NCI-H1105 (cell line): ENCODE results near the gene SCAMP1.

Experiments
- DNase-seq: peaks from one replicate; lab custom pipeline; 2025; lab: John Stamatoyannopoulos, UW

SCAMP1 gene

DNA sequence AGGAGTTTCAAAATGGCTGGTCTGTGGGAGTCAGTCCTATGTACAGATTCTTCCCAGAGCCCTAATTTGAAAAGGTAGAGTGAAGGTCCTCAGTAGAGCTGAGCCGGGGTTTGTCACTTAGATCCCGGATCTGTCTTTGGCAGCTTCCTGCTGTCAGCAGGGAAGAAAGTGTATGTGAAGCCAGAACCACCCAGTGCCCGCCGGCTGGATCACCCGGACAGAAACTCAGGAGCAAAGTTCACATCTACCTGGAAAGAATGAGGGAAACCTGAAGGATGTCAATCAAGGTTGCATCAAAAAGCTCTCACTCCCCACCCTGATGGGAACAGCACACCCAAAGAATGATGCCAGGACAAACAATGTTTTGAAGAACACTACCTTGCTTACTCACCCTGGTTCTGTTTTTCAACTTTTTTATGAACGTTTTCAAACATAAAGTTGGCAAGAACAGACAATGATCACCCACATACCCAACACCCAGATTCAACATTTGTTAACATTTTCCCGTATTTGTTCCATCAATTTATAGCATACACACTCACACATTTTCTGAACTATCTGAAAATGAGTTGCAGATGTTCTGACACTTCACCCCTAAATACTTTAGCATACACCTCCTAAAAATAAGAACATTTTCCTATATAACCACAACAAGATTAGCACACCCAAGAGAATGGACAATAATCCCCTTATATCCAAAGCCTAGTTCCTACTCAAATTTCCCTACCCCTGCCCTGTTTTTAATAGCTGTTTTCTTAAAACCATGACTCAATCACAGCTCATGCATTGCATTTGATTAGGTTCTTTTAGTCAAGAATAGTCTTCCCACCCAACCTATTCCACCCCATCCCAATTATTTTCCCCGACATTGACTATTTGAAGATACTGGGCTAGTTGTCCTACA lies 154.3 kb downstream of the SCAMP1 start:
- no peak for DNase-seq

DNA sequence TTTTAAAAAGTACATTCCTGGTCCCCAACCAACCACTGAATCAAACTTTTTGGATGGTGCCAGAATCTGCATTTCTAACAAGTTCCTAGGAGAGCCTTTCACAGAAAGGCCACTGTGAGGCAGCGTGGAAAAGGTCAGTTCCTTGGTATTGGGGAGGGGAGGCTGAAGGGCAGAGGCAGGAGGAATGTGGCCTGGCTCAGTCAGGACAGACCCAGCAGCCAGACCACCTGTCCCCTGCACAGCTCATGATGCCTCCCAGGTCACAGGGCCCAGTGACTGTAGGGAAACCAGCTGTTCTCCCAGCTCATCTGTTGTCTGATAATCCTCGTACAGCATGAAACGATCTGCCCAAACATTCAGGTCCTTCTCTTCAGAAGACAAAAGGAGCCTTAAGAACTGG lies 155.3 kb downstream of the SCAMP1 start:
- no peak for DNase-seq

- no peak for DNase-seq
Measured at GRCh38 chr5:78518365-78519197, 158.2 kb downstream of the SCAMP1 start.

- DNase-seq: no peak
Measured at GRCh38 chr5:78519198-78519941, 159.0 kb downstream of the SCAMP1 start.

DNA sequence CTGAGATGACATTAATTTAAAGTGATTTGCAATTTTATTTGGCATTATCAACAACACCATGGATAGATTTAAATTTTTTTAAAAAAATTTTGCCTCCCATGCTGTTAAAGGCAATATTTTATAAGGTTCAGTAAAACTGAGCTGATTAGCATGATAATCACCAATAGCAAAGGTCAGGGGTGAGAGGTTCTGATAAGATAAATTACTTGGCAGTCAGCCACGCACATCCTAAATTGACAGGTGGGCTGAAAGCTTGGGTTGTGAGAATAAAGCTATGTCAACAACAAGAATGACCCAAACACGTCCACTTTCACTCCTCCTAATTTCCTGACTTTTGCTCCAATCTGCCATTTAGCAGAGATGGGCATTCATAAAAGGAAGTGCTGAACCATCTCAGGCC lies 161.0 kb downstream of the SCAMP1 start:
- no peak for DNase-seq

DNA sequence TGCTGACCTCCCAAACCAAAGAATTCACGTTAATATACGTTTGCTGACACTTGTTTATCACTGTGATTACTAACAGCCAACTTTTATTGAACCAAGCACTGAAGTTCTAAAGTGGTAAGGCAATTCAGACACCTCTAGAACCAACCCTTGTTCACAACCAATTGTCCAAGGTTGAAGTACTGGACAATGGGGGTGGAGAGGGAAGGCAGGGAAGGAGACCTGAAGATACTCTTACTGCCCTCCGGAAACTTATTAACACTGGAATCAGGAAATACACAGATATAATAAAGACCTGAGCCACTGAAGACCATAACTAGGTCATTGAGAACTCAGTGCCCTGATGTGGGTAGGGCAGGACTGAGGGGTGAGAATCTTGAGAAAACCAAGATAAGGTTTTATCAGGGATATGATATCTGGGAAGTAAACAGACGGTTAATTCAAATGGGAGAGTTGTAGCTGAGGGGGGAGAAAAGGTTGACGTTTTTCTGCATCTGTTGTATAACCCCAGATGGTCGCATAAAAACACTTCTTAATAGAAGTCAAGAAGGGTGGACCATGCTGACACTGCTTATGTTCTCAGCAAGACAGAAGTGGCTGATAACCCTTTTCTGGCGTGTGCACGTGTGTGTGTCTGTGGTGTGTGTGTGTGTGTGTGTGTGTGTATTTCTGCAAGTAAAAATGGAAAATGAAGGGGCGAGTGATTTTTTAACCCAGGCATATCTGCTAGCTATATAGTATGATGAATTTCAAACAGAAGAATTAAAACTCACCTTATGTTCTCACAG lies 162.3 kb downstream of the SCAMP1 start:
- no peak for DNase-seq

DNA sequence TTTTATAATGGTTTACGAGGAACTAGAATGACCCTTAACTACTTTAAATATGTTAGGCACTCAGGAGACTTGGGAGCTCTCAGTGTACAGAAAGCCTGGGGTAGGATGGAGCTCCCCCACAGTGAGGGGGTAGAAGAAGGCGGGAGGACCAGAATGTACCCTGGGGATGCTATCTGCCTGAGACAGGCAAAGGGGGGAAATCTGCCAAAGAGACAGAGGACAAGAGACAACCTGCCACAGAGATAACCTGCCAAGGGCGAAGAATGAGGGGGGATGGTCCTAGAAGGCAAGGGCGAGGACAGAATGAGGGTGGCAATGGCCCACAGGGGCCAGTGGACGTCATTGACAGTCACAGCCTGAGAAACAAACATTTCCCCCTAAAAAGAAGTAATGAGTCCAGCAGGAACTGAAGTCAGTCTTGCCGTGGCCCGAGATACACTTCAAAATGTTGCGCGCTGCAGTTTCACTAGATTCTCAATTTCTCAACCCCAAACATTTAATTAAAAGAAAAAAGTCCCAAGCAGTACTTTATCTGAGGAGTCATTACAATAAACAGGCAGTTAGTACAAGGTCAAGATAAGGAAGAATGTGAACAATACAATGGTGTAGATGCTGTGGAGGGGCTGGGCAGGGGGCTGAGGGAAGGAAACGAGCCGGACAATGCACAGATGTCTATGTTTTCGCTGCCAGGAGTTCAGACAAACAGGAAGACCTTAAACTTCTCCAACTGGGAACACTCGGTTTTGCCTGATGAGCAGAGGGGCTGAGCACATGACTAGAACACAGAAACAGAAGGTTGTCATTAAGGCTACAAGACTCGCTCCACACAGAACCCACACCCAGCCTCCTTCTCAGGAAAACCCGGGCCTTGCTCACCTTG lies 163.1 kb downstream of the SCAMP1 start:
- no peak for DNase-seq

- DNase-seq: no peak
Measured at GRCh38 chr5:78526049-78526525, 165.7 kb downstream of the SCAMP1 start.

DNA sequence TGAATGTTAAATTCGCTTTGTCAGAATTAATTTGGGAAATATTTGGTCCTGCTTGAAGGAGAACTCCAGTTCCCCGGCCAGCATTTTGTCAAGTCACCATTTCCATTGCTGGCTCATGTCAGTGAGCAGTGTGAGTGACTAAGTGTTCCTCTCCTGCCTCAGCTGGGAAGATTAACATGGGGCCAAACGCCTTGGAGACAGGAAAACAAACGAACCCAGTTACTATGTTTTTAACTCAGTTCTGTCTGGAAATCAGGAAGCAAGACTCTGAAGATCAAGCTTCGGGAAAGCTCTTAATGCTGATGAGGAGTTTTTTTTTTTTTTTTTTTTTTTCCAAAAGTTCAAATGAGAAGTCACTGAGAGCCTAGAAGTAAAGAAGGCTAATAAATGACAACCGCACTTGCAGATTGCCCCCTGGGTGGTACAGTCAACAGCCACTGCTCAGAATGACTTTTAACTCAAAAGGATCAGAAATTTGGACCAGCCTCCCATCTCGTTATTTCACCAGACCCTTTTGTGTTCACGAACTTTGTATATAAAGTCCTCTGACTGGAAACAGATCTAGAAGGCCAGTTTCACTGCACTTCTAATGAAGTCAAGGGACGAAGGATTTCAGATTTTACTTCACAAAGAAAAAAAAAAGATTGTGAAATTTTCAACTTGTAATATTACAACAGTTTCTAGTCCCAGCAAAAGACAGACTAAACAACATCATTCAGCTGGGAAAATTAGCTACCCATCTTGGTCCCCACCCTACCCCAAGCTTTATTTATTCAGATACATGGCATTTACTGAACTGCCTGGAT lies 166.8 kb downstream of the SCAMP1 start:
- DNase-seq: no peak

DNA sequence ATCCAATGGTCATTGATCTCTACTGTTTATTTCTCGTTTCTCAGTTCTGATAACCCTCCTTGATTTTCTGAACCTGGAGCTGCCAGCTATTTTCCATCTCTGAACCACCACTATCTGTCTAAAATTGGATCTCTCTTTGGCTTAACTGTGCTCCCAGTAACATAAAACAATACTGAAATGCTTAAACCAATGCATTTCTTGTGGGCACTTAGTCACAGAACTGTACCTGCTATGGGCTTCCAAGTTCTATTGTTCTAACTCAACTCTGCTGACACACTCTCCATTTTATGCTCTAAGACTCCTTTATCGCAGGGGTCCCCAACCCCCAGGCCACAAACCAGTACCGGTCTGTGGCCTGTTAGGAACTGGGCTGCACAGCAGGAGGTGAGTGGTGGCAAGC lies 167.5 kb downstream of the SCAMP1 start:
- DNase-seq: no peak
